K562 (cell line): Measurements from ENCODE around the gene KCNJ11. TPM values are rescaled to one million over a fixed set of nuclear protein-coding genes. Genes with fewer than 3 reads are reported as not detected.
A peak's percentile ranks its signal among the peaks of the same experiment; 100 is the strongest.

Source experiments
- CTCF ChIP-seq, 3 experiments: IDR thresholded peaks in 2 of 3; conservative IDR thresholded peaks in 1 of 3; 2 replicates each; pipeline ENCODE4 v1.5.1; 2011 to 2012; ENCODE audit warnings: low read length in 3 of 3, mild to moderate bottlenecking in 3 of 3, control low read depth in 2 of 3, improper control_type of control experiment in 1 of 3, inconsistent platforms in 1 of 3, low read depth in 1 of 3, mixed read lengths in 1 of 3, moderate library complexity in 1 of 3; ENCODE audit not compliant: insufficient read depth in 2 of 3
- EHMT2 ChIP-seq: fragments of 450-650 bp; IDR thresholded peaks from 2 replicates; pipeline ENCODE4 v1.6.1; 2018; ENCODE audit warnings: antibody characterized with exemption
- ESRRA ChIP-seq: fragments of 450-650 bp; IDR thresholded peaks from 2 replicates; pipeline ENCODE4 v1.6.1; 2014; ENCODE audit warnings: low read depth, mild to moderate bottlenecking, moderate library complexity, borderline replicate concordance
- ETV1 ChIP-seq: fragments of 450-650 bp; conservative IDR thresholded peaks from 2 replicates; pipeline ENCODE4 v1.6.1; 2016; ENCODE audit warnings: missing genetic modification characterization, control low read depth, low read depth, missing compliant biosample characterization
- NR2C2 ChIP-seq, 2 experiments: fragments of 200-800 bp in 1 of 2; sonication (Bioruptor generic) in 1 of 2; sonication (generic) in 1 of 2; formaldehyde crosslinking in 1 of 2; IDR thresholded peaks; 2 replicates each; pipeline versions ENCODE4 v1.6.1 to v1.8.0; 2016 to 2022; ENCODE audit warnings: mild to moderate bottlenecking in 1 of 2, missing compliant biosample characterization in 1 of 2, missing genetic modification characterization in 1 of 2, missing genetic modification reagents in 1 of 2
- TAF9B ChIP-seq: fragments of 450-650 bp; IDR thresholded peaks from 2 replicates; pipeline ENCODE4 v1.6.1; 2018; ENCODE audit warnings: mild to moderate bottlenecking; ENCODE audit not compliant: partially characterized antibody
- ZBTB40 ChIP-seq, 2 experiments: fragments of 450-650 bp in 1 of 2; sonication (generic) in 1 of 2; formaldehyde crosslinking in 1 of 2; IDR thresholded peaks; 2 replicates each; pipeline versions ENCODE4 v1.7.1 to v1.9.0; 2016 to 2022; ENCODE audit warnings: inconsistent platforms in 1 of 2, mild to moderate bottlenecking in 1 of 2, missing genetic modification reagents in 1 of 2
- ZNF384 ChIP-seq: IDR thresholded peaks from 2 replicates; pipeline ENCODE4 v1.6.1; 2012; ENCODE audit warnings: low read depth, low read length, improper control_type of control experiment
- ZNF592 ChIP-seq: fragments of 450-650 bp; IDR thresholded peaks from 2 replicates; pipeline ENCODE4 v1.6.1; 2017; ENCODE audit warnings: antibody characterized with exemption, mild to moderate bottlenecking
- polyA plus RNA-seq, 8 experiments: library from polyadenylated mRNA; depleted of rRNA in 4 of 8; stranded (reverse) in 5 of 8; unstranded in 3 of 8; fragments of >200 nt; fragmentation: Nextera tagmentation in 2 of 8; fragmentation: Illumina TruSeq in 1 of 8; extraction: Ambion mirVana in 2 of 8; extraction: Trizol in 1 of 8; gene quantifications; 2 replicates each; pipeline versions ENCODE4 v1.2.1 to v1.2.3, GENCODE V29; 2011 to 2014; ENCODE audit warnings: inconsistent platforms in 1 of 8, missing spikeins in 1 of 8
- total RNA-seq, 7 experiments: library from RNA; depleted of rRNA in 6 of 7; stranded (reverse); fragments of >200 nt in 6 of 7; fragmentation: Illumina TruSeq in 2 of 7; extraction: Trizol in 2 of 7; gene quantifications; 2 replicates each; pipeline versions ENCODE4 v1.2.1 to v1.2.3, GENCODE V29; 2011 to 2021; ENCODE audit warnings: low replicate concordance in 1 of 7

KCNJ11 gene
- total and polyA plus RNA-seq, 9 of the 15 experiments (the other 6 are each of a cell fraction or from before 2014, with no cell fraction given): 0.54 to 3.7 (median 0.86) TPM; not detected in 2

- TF ChIP-seq ZBTB40 (IDR thresholded peaks at IDR 0.05) (peak; percentile 63; the same call in 1 of the 2 replicates), ZBTB40 (CRISPR knock-in tag; IDR thresholded peaks at IDR 0.05) (no peak), ETV1 (tag) (no peak), NR2C2 (CRISPR knock-in tag; IDR thresholded peaks at IDR 0.05) (no peak), NR2C2 (tag; IDR thresholded peaks at IDR 0.05) (peak; percentile 56; the same call in 1 of the 2 replicates), TAF9B (peak; percentile 24), ZNF384 (peak; percentile 84), CTCF (IDR thresholded peaks at IDR 0.05 in 2 of 3, conservative IDR thresholded peaks at IDR 0.05 in 1 of 3; ENCODE audit: insufficient read depth in 2 of 3, low read depth in 1 of 3, low read length in 3 of 3) (peak; percentile 62 to 81 (median 63); a peak in 5 of 6 replicates), ZNF592 (peak; percentile 47; the same call in 1 of the 2 replicates), EHMT2 (peak; percentile 60; the same call in 1 of the 2 replicates), ESRRA (peak; percentile 81)
These were observed 33.9 kb downstream of the KCNJ11 start (continued) for GRCh38 chr11:17354601-17354991.
